GM18951 (cell line): ENCODE results near the gene SYT7.
"Not testable (repeated sequence)": the region's sequence is repeated elsewhere in the genome, so short reads cannot be mapped to it uniquely, and the experiment has no call there.

Experiments used
- POLR2A ChIP-seq: IDR thresholded peaks from 4 replicates; pipeline ENCODE4 v1.6.1; 2011; ENCODE audit warnings: mild to moderate bottlenecking; ENCODE audit not compliant: insufficient read length, insufficient read depth; ENCODE audit errors: extremely low read depth
- in situ Hi-C: fragments of 300-500 bp; cut with MboI; formaldehyde crosslinking; loops from one replicate; pipeline ENCODE4 v1.12.0; 2022; ENCODE audit warnings: low sequenced_read_pairs, mixed read lengths, inconsistent platforms; ENCODE audit not compliant: unreplicated experiment

Gene SYT7

GRCh38 chr11:61581030-61581928 lies at the start of gene SYT7:
TSS of gene SYT7 (minus strand) at chr11:61581076. CDS start at chr11:61580820, 256 bp downstream.
- in situ Hi-C loops: no loop called here
- TF ChIP-seq POLR2A: no peak

GRCh38 chr11:61630089-61630488 lies 49.2 kb upstream of the SYT7 start:
- no peak for TF ChIP-seq POLR2A
- in situ Hi-C loops: no loop called here

GRCh38 chr11:61629082-61629833 lies 48.4 kb upstream of the SYT7 start:
- in situ Hi-C loops: no loop called here
- no peak for TF ChIP-seq POLR2A

GRCh38 chr11:61628662-61628970 lies 47.7 kb upstream of the SYT7 start:
- in situ Hi-C loops: no loop called here
- TF ChIP-seq POLR2A: no peak

- no peak for TF ChIP-seq POLR2A
- in situ Hi-C loops: no loop called here
Observed at GRCh38 chr11:61627850-61628661, 47.2 kb upstream of the SYT7 start.

- in situ Hi-C loops: no loop called here
Observed at GRCh38 chr11:61626580-61627380, 45.9 kb upstream of the SYT7 start.

GRCh38 chr11:61625525-61625924 lies 44.6 kb upstream of the SYT7 start:
- TF ChIP-seq POLR2A: no peak
- in situ Hi-C loops: no loop called here

More at GRCh38 chr11:61626580-61627380, 45.9 kb upstream of the SYT7 start:
- no peak for TF ChIP-seq POLR2A

GRCh38 chr11:61621917-61622585 lies 41.2 kb upstream of the SYT7 start:
- in situ Hi-C loops: no loop called here
- TF ChIP-seq POLR2A: no peak

- in situ Hi-C loops: no loop called here
- TF ChIP-seq POLR2A: no peak
Observed at GRCh38 chr11:61619471-61620226, 38.8 kb upstream of the SYT7 start.

GRCh38 chr11:61618978-61619377 lies 38.1 kb upstream of the SYT7 start:
- in situ Hi-C loops: no loop called here
- TF ChIP-seq POLR2A: no peak

- in situ Hi-C loops: no loop called here
- TF ChIP-seq POLR2A: no peak
Observed at GRCh38 chr11:61617515-61617914, 36.6 kb upstream of the SYT7 start.

- TF ChIP-seq POLR2A: no peak
Observed at GRCh38 chr11:61616434-61616833, 35.6 kb upstream of the SYT7 start.

GRCh38 chr11:61614782-61615181 lies 33.9 kb upstream of the SYT7 start:
- in situ Hi-C loops: not testable (repeated sequence)

More at GRCh38 chr11:61616434-61616833, 35.6 kb upstream of the SYT7 start:
- in situ Hi-C loops: no loop called here
